ENCODE data around the gene PLEKHA1. TPM values are rescaled to one million over a fixed set of nuclear protein-coding genes. Genes with fewer than 3 reads are reported as not detected.

Gene PLEKHA1
- total RNA-seq, 2 experiments from 2014 or later: 16.5 to 16.7 TPM

GRCh38 chr10:122373721-122374120 lies 787 bp upstream of the PLEKHA1 start:
- CTCF ChIA-PET: interaction anchor here (0.8 to 1.7 kb wide), 4 partner anchors 13 to 192 kb away, joined by 3 to 5 read pairs (median 4); no protein-coding TSS in a partner anchor
- POLR2A ChIA-PET: interaction anchor here (0.6 to 1.7 kb wide), 3 partner anchors 21 to 49 kb away, joined by 3 to 7 read pairs (median 3); no protein-coding TSS in a partner anchor

GRCh38 chr10:122374859-122375678 lies 561 bp downstream of the PLEKHA1 start:
- CTCF ChIA-PET: interaction anchor here (0.6 to 1.4 kb wide), 6 partner anchors 12 to 477 kb away, joined by 3 to 5 read pairs (median 4); no protein-coding TSS in a partner anchor
- POLR2A ChIA-PET: interaction anchor here (1.3 to 1.7 kb wide), 3 partner anchors 15 to 41 kb away, joined by 3 to 11 read pairs (median 7); no protein-coding TSS in a partner anchor

GRCh38 chr10:122375679-122376160 lies 1.2 kb downstream of the PLEKHA1 start:
- POLR2A ChIA-PET: interaction anchor here (1.3 kb wide), 1 partner anchor 14 kb away, joined by 11 read pairs; no protein-coding TSS in a partner anchor
- CTCF ChIA-PET: interaction anchor here (0.6 to 1.3 kb wide), 2 partner anchors 13 to 478 kb away, joined by 4 read pairs; no protein-coding TSS in a partner anchor

- POLR2A ChIA-PET: no interaction called here
- CTCF ChIA-PET: no interaction called here
These were observed 2.0 kb downstream of the PLEKHA1 start for GRCh38 chr10:122376364-122376961.

GRCh38 chr10:122379041-122379440 lies 4.5 kb downstream of the PLEKHA1 start:
- POLR2A ChIA-PET: no interaction called here
- CTCF ChIA-PET: interaction anchor here (0.7 kb wide), 1 partner anchor 71 kb away, joined by 3 read pairs; no protein-coding TSS in a partner anchor

- ChIA-PET POLR2A (no interaction called here), CTCF (no interaction called here)
These were observed 5.0 kb downstream of the PLEKHA1 start for GRCh38 chr10:122379537-122379936.

- ChIA-PET POLR2A (no interaction called here), CTCF (no interaction called here)
These were observed 6.2 kb downstream of the PLEKHA1 start for GRCh38 chr10:122380703-122381102.

- CTCF ChIA-PET: no interaction called here
- POLR2A ChIA-PET: no interaction called here
These were observed 7.2 kb downstream of the PLEKHA1 start for GRCh38 chr10:122381680-122382079.

GRCh38 chr10:122386514-122386913 lies 12.0 kb downstream of the PLEKHA1 start:
- ChIA-PET POLR2A (no interaction called here), CTCF (interaction anchor here (1.9 to 2.0 kb wide), 2 partner anchors 9 to 12 kb away, joined by 4 to 5 read pairs; partner anchors contain the start of gene PLEKHA1)

GRCh38 chr10:122387572-122387971 lies 13.1 kb downstream of the PLEKHA1 start:
- POLR2A ChIA-PET: no interaction called here
- CTCF ChIA-PET: interaction anchor here (0.8 to 2.0 kb wide), 3 partner anchors 9 to 13 kb away, joined by 3 to 5 read pairs (median 4); partner anchors contain the start of gene PLEKHA1

GRCh38 chr10:122388287-122388997 lies 13.9 kb downstream of the PLEKHA1 start:
- ChIA-PET CTCF (interaction anchor here (0.9 to 2.0 kb wide), 2 partner anchors 13 to 14 kb away, joined by 4 to 5 read pairs; partner anchors contain the start of gene PLEKHA1), POLR2A (interaction anchor here (2.3 kb wide), 1 partner anchor 13 kb away, joined by 11 read pairs; the partner anchor contains the start of gene PLEKHA1)

GRCh38 chr10:122390271-122390670 lies 15.8 kb downstream of the PLEKHA1 start:
- ChIA-PET CTCF (interaction anchor here (1.6 kb wide), 1 partner anchor 43 kb away, joined by 4 read pairs; no protein-coding TSS in a partner anchor), POLR2A (interaction anchor here (2.3 kb wide), 1 partner anchor 15 kb away, joined by 11 read pairs; the partner anchor contains the start of gene PLEKHA1)

GRCh38 chr10:122390679-122391078 lies 16.2 kb downstream of the PLEKHA1 start:
- ChIA-PET CTCF (interaction anchor here (1.6 kb wide), 1 partner anchor 43 kb away, joined by 4 read pairs; no protein-coding TSS in a partner anchor), POLR2A (interaction anchor here (2.3 kb wide), 1 partner anchor 16 kb away, joined by 11 read pairs; the partner anchor contains the start of gene PLEKHA1)

- ChIA-PET CTCF (interaction anchor here (1.6 kb wide), 1 partner anchor 42 kb away, joined by 4 read pairs; no protein-coding TSS in a partner anchor), POLR2A (no interaction called here)
These were observed 17.4 kb downstream of the PLEKHA1 start for GRCh38 chr10:122391875-122392274.

- ChIA-PET POLR2A (no interaction called here), CTCF (no interaction called here)
These were observed 18.3 kb downstream of the PLEKHA1 start for GRCh38 chr10:122392835-122393234.

- CTCF ChIA-PET: no interaction called here
- POLR2A ChIA-PET: no interaction called here
These were observed 18.8 kb downstream of the PLEKHA1 start for GRCh38 chr10:122393288-122393687.

- CTCF ChIA-PET: no interaction called here
- POLR2A ChIA-PET: no interaction called here
These were observed 28.1 kb downstream of the PLEKHA1 start for GRCh38 chr10:122402548-122403131.

- ChIA-PET CTCF (interaction anchor here (1.1 kb wide), 1 partner anchor 20 kb away, joined by 3 read pairs; no protein-coding TSS in a partner anchor), POLR2A (no interaction called here)
These were observed 30.1 kb downstream of the PLEKHA1 start for GRCh38 chr10:122404576-122404975.
